Right lobe of liver (tissue), 4 donors: ENCODE results near the gene XCL2.
"Not testable (repeated sequence)": the region's sequence is repeated elsewhere in the genome, so short reads cannot be mapped to it uniquely, and the experiment has no call there.

Source experiments
- POLR2A ChIP-seq: fragments of 450-650 bp; IDR thresholded peaks from one replicate; pipeline ENCODE4 v1.6.1; 2017; ENCODE audit warnings: antibody characterized with exemption, mild to moderate bottlenecking
- TF ChIP-seq, protein P1 (sequence below), 4 donors: fragments of 200-600 bp in 3 of 4; fragments of 450-650 bp in 1 of 4; IDR thresholded peaks; one replicate each; pipeline versions ENCODE4 v1.5.1 to v1.8.0; 2016 to 2022; ENCODE audit warnings: antibody characterized with exemption in 4 of 4, mild to moderate bottlenecking in 2 of 4
- donor health status: DM: no; HTN: no; CAD: no.
- donor health status: DM: no; HTN: no; CAD: no.
- donor health status: DM: no; HTN: yes; CAD: no.

DNA sequence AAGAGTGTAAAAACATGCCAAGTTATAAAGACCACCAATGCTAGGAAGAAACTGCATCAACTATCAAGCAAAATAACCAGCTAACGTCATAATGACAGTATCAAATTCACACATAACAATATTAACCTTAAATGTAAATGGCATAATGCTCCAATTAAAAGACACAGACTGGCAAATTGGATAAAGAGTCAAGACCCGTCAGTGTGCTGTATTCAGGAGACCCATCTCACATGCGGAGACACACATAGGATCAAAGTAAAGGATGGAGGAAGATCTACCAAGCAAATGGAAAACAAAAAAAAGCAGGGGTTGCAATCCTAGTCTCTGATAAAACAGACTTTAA, 2.7 kb upstream of the XCL2 start:
- TF ChIP-seq, protein P1, sequence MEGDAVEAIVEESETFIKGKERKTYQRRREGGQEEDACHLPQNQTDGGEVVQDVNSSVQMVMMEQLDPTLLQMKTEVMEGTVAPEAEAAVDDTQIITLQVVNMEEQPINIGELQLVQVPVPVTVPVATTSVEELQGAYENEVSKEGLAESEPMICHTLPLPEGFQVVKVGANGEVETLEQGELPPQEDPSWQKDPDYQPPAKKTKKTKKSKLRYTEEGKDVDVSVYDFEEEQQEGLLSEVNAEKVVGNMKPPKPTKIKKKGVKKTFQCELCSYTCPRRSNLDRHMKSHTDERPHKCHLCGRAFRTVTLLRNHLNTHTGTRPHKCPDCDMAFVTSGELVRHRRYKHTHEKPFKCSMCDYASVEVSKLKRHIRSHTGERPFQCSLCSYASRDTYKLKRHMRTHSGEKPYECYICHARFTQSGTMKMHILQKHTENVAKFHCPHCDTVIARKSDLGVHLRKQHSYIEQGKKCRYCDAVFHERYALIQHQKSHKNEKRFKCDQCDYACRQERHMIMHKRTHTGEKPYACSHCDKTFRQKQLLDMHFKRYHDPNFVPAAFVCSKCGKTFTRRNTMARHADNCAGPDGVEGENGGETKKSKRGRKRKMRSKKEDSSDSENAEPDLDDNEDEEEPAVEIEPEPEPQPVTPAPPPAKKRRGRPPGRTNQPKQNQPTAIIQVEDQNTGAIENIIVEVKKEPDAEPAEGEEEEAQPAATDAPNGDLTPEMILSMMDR (IDR thresholded peaks at IDR 0.05): not testable (repeated sequence)
- TF ChIP-seq POLR2A: not testable (repeated sequence)
